Measurements from ENCODE around the gene RIBC2. TPM values are rescaled to one million over a fixed set of nuclear protein-coding genes. Genes with fewer than 3 reads are reported as not detected.

The RIBC2 gene
- total RNA-seq, 4 donors from 2014 or later, result not detected

GRCh38 chr22:45422237-45422983 lies 8.9 kb downstream of the RIBC2 start:
- Histone ChIP-seq H3K4me1 (no peaks in the 10 kb centered on the region), H3K36me3 (no peaks in the 10 kb centered on the region), H3K4me3 (no peak overlapping the region), H3K9me3 (no peaks in the 10 kb centered on the region), H3K27me3 (no peaks in the 10 kb centered on the region), H3K27ac (no peak overlapping the region)
- in situ Hi-C loops (cut with MboI; ENCODE audit: low pct_ligation_motif_present in 1 of 4, low pct_unique_long_range_greater_than_20kb in 1 of 4, low sequenced_read_pairs in 3 of 4) (no loop called here), intact Hi-C loops (cut with DNase I; ENCODE audit: low total_unique reads) (no loop called here)
- DNase-seq, result no peak
- WGBS, 2 donors (ENCODE audit: low coverage in 1 of 2), result 95 to 100% methylated on average over 2 to 14 of the region's 14 CpGs
- no peak for TF ChIP-seq EP300 (IDR thresholded peaks at IDR 0.05; ENCODE audit: low read depth)
- no peak for TF ChIP-seq POLR2AphosphoS5 (IDR thresholded peaks at IDR 0.05)
- TF ChIP-seq POLR2A (IDR thresholded peaks at IDR 0.05), result no peak
- TF ChIP-seq CTCF (IDR thresholded peaks at IDR 0.05), result no peak

GRCh38 chr22:45423524-45423923 lies 10.0 kb downstream of the RIBC2 start:
- 81% methylated on average over 4 of the region's 4 CpGs; no CpG with 5 or more reads in 1 of the 2 donors for WGBS, 2 donors (ENCODE audit: low coverage in 1 of 2)
- in situ Hi-C loops (cut with MboI; ENCODE audit: low pct_ligation_motif_present in 1 of 4, low pct_unique_long_range_greater_than_20kb in 1 of 4, low sequenced_read_pairs in 3 of 4), result no loop called here
- DNase-seq, result no peak
- H3K4me3 ChIP-seq, result no peak overlapping the region
- TF ChIP-seq EP300 (IDR thresholded peaks at IDR 0.05; ENCODE audit: low read depth) (no peak), POLR2AphosphoS5 (IDR thresholded peaks at IDR 0.05) (no peak), CTCF (IDR thresholded peaks at IDR 0.05) (no peak)
- H3K36me3 ChIP-seq, result no peaks in the 10 kb centered on the region
- H3K9me3 ChIP-seq, result no peaks in the 10 kb centered on the region
- no peaks in the 10 kb centered on the region for H3K27me3 ChIP-seq
- no peaks in the 10 kb centered on the region for H3K4me1 ChIP-seq
- no peak overlapping the region for H3K27ac ChIP-seq
- intact Hi-C loops (cut with DNase I; ENCODE audit: low total_unique reads), result no loop called here

- DNase-seq, result no peak
- H3K4me3 ChIP-seq, result no peak overlapping the region
- H3K36me3 ChIP-seq, result no peaks in the 10 kb centered on the region
- in situ Hi-C loops (cut with MboI; ENCODE audit: low pct_ligation_motif_present in 1 of 4, low pct_unique_long_range_greater_than_20kb in 1 of 4, low sequenced_read_pairs in 3 of 4) (no loop called here), intact Hi-C loops (cut with DNase I; ENCODE audit: low total_unique reads) (no loop called here)
- H3K27me3 ChIP-seq, result no peaks in the 10 kb centered on the region
- no peaks in the 10 kb centered on the region for H3K4me1 ChIP-seq
- TF ChIP-seq POLR2A (IDR thresholded peaks at IDR 0.05) (no peak), CTCF (IDR thresholded peaks at IDR 0.05) (no peak), EP300 (IDR thresholded peaks at IDR 0.05; ENCODE audit: low read depth) (no peak), POLR2AphosphoS5 (IDR thresholded peaks at IDR 0.05) (no peak)
- 80 to 93% methylated on average over 1 to 14 of the region's 14 CpGs for WGBS, 2 donors (ENCODE audit: low coverage in 1 of 2)
- H3K27ac ChIP-seq, result no peak overlapping the region
- no peaks in the 10 kb centered on the region for H3K9me3 ChIP-seq
These were observed 10.8 kb downstream of the RIBC2 start for GRCh38 chr22:45424241-45424731.

GRCh38 chr22:45425101-45425500 lies 11.6 kb downstream of the RIBC2 start:
- no peak overlapping the region for H3K4me3 ChIP-seq
- no peaks in the 10 kb centered on the region for H3K36me3 ChIP-seq
- 93 to 100% methylated on average over 1 to 5 of the region's 5 CpGs for WGBS, 2 donors (ENCODE audit: low coverage in 1 of 2)
- in situ Hi-C loops (cut with MboI; ENCODE audit: low pct_ligation_motif_present in 1 of 4, low pct_unique_long_range_greater_than_20kb in 1 of 4, low sequenced_read_pairs in 3 of 4) (loop anchor here in 2 of 4 donors (5.0 kb wide), 1 partner anchor 158 kb away; no protein-coding TSS in a partner anchor), intact Hi-C loops (cut with DNase I; ENCODE audit: low total_unique reads) (no loop called here)
- DNase-seq, result no peak
- TF ChIP-seq EP300 (IDR thresholded peaks at IDR 0.05; ENCODE audit: low read depth), result no peak
- no peak for TF ChIP-seq POLR2AphosphoS5 (IDR thresholded peaks at IDR 0.05)
- TF ChIP-seq POLR2A (IDR thresholded peaks at IDR 0.05), result no peak
- TF ChIP-seq CTCF (IDR thresholded peaks at IDR 0.05), result no peak
- H3K4me1 ChIP-seq, result no peaks in the 10 kb centered on the region
- H3K9me3 ChIP-seq, result no peaks in the 10 kb centered on the region
- no peak overlapping the region for H3K27ac ChIP-seq
- H3K27me3 ChIP-seq, result no peaks in the 10 kb centered on the region
